Cardiac septum (tissue), 1 donor: ENCODE data around the gene DNAAF8. TPM values are rescaled to one million over a fixed set of nuclear protein-coding genes. Genes with fewer than 3 reads are reported as not detected.

Experiments used
- DNase-seq: peaks from one replicate; pipeline ENCODE4 v3.0.0-alpha.2; 2020; ENCODE audit warnings: low spot score
- intact Hi-C: fragments of 100-400 bp; cut with DNase I; formaldehyde crosslinking; loops from one replicate; pipeline ENCODE4 v1.14.0; 2022
- long read RNA-seq: library from polyadenylated mRNA; unstranded; transcript quantifications from one replicate; pipeline ENCODE4 v2.0.0, GENCODE V29; 2021
- total RNA-seq: library from RNA; stranded (reverse); fragmentation: NEBNext Ultra II Directional; extraction: Animal tissue kit (Norgen Biotek cat#: 25700); gene quantifications from one replicate; pipeline ENCODE4 v1.2.1, GENCODE V29; 2021
- donor health status: DM: no; HTN: no; CAD: no.

DNAAF8 gene
- total RNA-seq, result 0.65 TPM
- long read RNA-seq, partial matches to known transcripts, result 0 of 1 reads
- long read RNA-seq, other reads (novel, unspliced or antisense), result 1 of 1 reads

- DNase-seq, result peak; percentile 97
- intact Hi-C loops, result loop anchor here (2.0 to 10.0 kb wide), 4 partner anchors 35 to 221 kb away; partner anchors contain the start of genes GLYR1, ROGDI, SEC14L5 and UBN1
Measured at GRCh38 chr16:4734063-4734729, at the start of gene DNAAF8, which contains the start of gene ANKS3. TSS of gene DNAAF8 (plus strand) at chr16:4734537. CDS start at chr16:4736515, 1,978 bp downstream. TSS of gene ANKS3 (minus strand) at chr16:4734271. CDS start at chr16:4730149, 4,122 bp downstream.

GRCh38 chr16:4684763-4685162, 49.6 kb upstream of the DNAAF8 start:
- DNase-seq, result no peak
- intact Hi-C loops, result no loop called here

- intact Hi-C loops, result no loop called here
- DNase-seq, result no peak
Measured at GRCh38 chr16:4685292-4685691, 49.0 kb upstream of the DNAAF8 start.

- intact Hi-C loops, result no loop called here
- DNase-seq, result no peak
Measured at GRCh38 chr16:4685776-4686496, 48.4 kb upstream of the DNAAF8 start.

GRCh38 chr16:4686497-4687210, 47.7 kb upstream of the DNAAF8 start:
- DNase-seq, result no peak
- intact Hi-C loops, result no loop called here

GRCh38 chr16:4687416-4687815, 46.9 kb upstream of the DNAAF8 start:
- DNase-seq, result no peak
- intact Hi-C loops, result no loop called here

GRCh38 chr16:4687946-4688673, 46.2 kb upstream of the DNAAF8 start:
- intact Hi-C loops, result no loop called here
- no peak for DNase-seq

GRCh38 chr16:4688674-4689045, 45.7 kb upstream of the DNAAF8 start:
- intact Hi-C loops, result no loop called here
- DNase-seq, result no peak

GRCh38 chr16:4689091-4689671, 45.2 kb upstream of the DNAAF8 start:
- no peak for DNase-seq
- intact Hi-C loops, result no loop called here

GRCh38 chr16:4689864-4690704, 44.3 kb upstream of the DNAAF8 start:
- DNase-seq, result no peak
- intact Hi-C loops, result loop anchor here (5.0 to 10.0 kb wide), 2 partner anchors 115 to 267 kb away; partner anchors contain the start of genes ROGDI and SEC14L5

GRCh38 chr16:4690946-4691665, 43.2 kb upstream of the DNAAF8 start:
- intact Hi-C loops, result loop anchor here (5.0 to 10.0 kb wide), 2 partner anchors 114 to 266 kb away; partner anchors contain the start of genes ROGDI and SEC14L5
- peak; percentile 38 for DNase-seq

GRCh38 chr16:4691666-4692412, 42.5 kb upstream of the DNAAF8 start:
- peak; percentile 60 for DNase-seq
- intact Hi-C loops, result loop anchor here (5.0 to 10.0 kb wide), 2 partner anchors 113 to 265 kb away; partner anchors contain the start of genes ROGDI and SEC14L5

GRCh38 chr16:4692460-4693295, 41.7 kb upstream of the DNAAF8 start:
- intact Hi-C loops, result loop anchor here (5.0 to 10.0 kb wide), 2 partner anchors 112 to 265 kb away; partner anchors contain the start of genes ROGDI and SEC14L5
- DNase-seq, result peak; percentile 75

- peak; percentile 98 for DNase-seq
- intact Hi-C loops, result loop anchor here (5.0 to 10.0 kb wide), 2 partner anchors 111 to 264 kb away; partner anchors contain the start of genes ROGDI and SEC14L5
Measured at GRCh38 chr16:4693296-4693955, 40.9 kb upstream of the DNAAF8 start, which contains the start of gene NUDT16L1. TSS of gene NUDT16L1 (plus strand) at chr16:4693562. CDS start at chr16:4693727, 165 bp downstream.
